ENCODE data around the gene ZFYVE16. TPM values are rescaled to one million over a fixed set of nuclear protein-coding genes. Genes with fewer than 3 reads are reported as not detected.

ZFYVE16 gene
- total and polyA plus RNA-seq, 10 of the 15 experiments (the other 5 are each of a cell fraction or from before 2014, with no cell fraction given): 2.9 to 11.2 (median 7.8) TPM

DNA sequence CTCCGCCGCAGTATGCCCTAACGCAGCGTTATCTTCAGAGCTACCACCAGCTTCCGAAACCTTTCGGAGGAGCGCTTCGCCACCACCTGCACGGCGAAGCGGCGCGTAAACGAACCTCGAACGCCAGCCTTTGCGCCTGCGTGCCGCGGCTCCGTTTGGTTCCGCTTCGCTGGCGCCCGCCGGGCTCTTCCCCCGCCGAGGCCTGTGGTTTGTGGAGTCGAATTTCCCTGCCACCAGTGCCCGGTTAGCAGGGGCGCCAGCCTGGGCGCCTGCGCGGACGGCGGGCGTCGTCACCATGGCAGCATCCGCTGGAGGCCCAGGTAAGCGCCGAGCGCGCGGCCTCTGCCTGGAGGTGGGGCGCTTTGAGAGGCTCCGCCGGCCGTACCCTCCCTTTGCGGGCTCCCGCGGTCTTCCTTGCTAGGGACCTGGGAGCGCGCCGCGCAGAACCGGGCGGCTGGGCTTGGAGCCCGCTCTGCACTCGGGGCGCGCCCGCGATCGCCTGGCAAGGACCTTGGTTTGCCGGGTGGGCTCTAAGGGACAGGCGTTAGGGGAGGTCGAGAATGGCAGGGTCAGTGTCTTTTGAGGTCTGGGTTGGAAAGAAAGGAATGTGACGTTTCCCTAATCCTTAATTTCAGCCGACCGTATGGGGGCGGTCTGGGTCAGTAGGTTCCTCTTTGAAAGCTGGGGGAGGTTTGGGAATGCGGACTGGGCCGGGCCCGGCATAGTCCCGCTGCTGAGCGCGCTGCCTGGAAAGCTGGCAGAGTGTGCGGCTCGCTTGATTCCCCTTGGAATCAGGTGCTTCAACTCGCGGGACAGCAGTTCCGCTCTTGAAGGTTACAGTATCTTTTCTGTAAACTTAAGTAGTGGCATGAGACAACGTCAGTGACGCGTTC lies 80.2 kb downstream of the ZFYVE16 start, which contains the start of gene FAM151B (continued):
- TF ChIP-seq ESRRA (IDR thresholded peaks at IDR 0.05; ENCODE audit: low read length) (no peak), PAX8 (IDR thresholded peaks at IDR 0.05) (no peak), IKZF1 (conservative IDR thresholded peaks at IDR 0.05) (peak; percentile 71)

DNA sequence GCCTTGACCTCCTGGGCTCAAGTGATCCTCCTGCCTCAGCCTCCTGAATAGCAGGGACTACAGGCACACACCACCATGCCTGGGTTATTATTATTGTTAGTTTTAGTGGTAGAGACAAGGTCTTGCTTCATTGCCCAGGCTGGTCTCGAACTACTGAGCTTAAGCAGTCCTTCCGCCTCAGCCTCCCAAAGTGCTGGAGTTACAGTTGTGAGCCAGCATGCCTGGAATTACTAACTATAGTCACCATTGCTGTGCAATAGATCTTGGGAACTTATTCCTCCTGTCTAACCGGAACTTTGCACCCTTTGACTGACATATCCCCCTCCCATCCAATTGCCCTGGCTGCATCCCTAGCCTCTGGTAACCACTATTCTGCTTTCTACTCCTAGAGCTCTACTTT lies 83.4 kb downstream of the ZFYVE16 start:
- Histone ChIP-seq H3K9ac (ENCODE audit: control insufficient read depth, insufficient read depth, low read length) (no peak overlapping the region), H3K36me3 (ENCODE audit: control insufficient read depth in 2 of 2, insufficient read depth in 2 of 2, low read length in 1 of 2) (no peaks in the 10 kb centered on the region), H3K9me3 (replicated peaks; ENCODE audit: control insufficient read depth, insufficient read depth, low read length) (no peaks in the 10 kb centered on the region), H3K27me3 (replicated peaks in 1 of 2; ENCODE audit: control insufficient read depth in 2 of 2, insufficient read depth in 2 of 2, low read length in 1 of 2) (no peaks in the 10 kb centered on the region), H3K27ac (ENCODE audit: control insufficient read depth, insufficient read depth) (no peak overlapping the region), H3K4me2 (ENCODE audit: control insufficient read depth, insufficient read depth) (no peak overlapping the region), H4K20me1 (ENCODE audit: control insufficient read depth, insufficient read depth) (no peaks in the 10 kb centered on the region), H3K4me3 (no peak overlapping the region), H3K79me2 (ENCODE audit: control insufficient read depth, insufficient read depth, low read length) (no peaks in the 10 kb centered on the region), H2AFZ (ENCODE audit: control insufficient read depth, low read depth, low read length) (no peak overlapping the region), H3K4me1 (ENCODE audit: control insufficient read depth, insufficient read depth, low read length) (peaks cover 4% of the 10 kb centered on the region; the same call in 1 of the 2 replicates)
- ChIA-PET CTCF (interaction anchor here (2.2 kb wide), 1 partner anchor 11 kb away, joined by 14 read pairs; no protein-coding TSS in a partner anchor), RAD21 (ENCODE audit: unreplicated experiment) (no interaction called here), SMC1A (ENCODE audit: uncharacterized antibody, unreplicated experiment) (no interaction called here), POLR2A (no interaction called here)
- no peak for ATAC-seq
- in situ Hi-C loops (cut with MboI) (no loop called here), intact Hi-C loops (cut with micrococcal nuclease; ENCODE audit: unreplicated experiment) (no loop called here)
- BruUV-seq (replicated peaks): no TSS peak
- no peak for FAIRE-seq
- no peak for DNase-seq (ENCODE audit: low read depth, low spot score)
- WGBS (ENCODE audit: insufficient coverage, insufficient replicate concordance, low lambda C conversion rate, missing lambda C conversion rate): 65% methylated on average over 3 of the region's 3 CpGs
- TF ChIP-seq YBX1 (IDR thresholded peaks at IDR 0.05) (no peak), ZNF274 (IDR thresholded peaks at IDR 0.05; ENCODE audit: insufficient read depth, insufficient read length) (no peak), NRF1 (conservative IDR thresholded peaks at IDR 0.05; ENCODE audit: low read depth, low read length) (no peak), HCFC1 (IDR thresholded peaks at IDR 0.05; ENCODE audit: low read length) (no peak), IKZF1 (conservative IDR thresholded peaks at IDR 0.05) (no peak), TCF7 (IDR thresholded peaks at IDR 0.05; ENCODE audit: borderline replicate concordance) (no peak), MEF2A (IDR thresholded peaks at IDR 0.05; ENCODE audit: insufficient read depth, low read depth, low read length) (no peak), IKZF2 (IDR thresholded peaks at IDR 0.05) (no peak), TAF1 (IDR thresholded peaks at IDR 0.05; ENCODE audit: borderline replicate concordance, low read depth, low read length) (no peak), FOXK2 (IDR thresholded peaks at IDR 0.05) (no peak)
- TF ChIP-seq, protein P1, sequence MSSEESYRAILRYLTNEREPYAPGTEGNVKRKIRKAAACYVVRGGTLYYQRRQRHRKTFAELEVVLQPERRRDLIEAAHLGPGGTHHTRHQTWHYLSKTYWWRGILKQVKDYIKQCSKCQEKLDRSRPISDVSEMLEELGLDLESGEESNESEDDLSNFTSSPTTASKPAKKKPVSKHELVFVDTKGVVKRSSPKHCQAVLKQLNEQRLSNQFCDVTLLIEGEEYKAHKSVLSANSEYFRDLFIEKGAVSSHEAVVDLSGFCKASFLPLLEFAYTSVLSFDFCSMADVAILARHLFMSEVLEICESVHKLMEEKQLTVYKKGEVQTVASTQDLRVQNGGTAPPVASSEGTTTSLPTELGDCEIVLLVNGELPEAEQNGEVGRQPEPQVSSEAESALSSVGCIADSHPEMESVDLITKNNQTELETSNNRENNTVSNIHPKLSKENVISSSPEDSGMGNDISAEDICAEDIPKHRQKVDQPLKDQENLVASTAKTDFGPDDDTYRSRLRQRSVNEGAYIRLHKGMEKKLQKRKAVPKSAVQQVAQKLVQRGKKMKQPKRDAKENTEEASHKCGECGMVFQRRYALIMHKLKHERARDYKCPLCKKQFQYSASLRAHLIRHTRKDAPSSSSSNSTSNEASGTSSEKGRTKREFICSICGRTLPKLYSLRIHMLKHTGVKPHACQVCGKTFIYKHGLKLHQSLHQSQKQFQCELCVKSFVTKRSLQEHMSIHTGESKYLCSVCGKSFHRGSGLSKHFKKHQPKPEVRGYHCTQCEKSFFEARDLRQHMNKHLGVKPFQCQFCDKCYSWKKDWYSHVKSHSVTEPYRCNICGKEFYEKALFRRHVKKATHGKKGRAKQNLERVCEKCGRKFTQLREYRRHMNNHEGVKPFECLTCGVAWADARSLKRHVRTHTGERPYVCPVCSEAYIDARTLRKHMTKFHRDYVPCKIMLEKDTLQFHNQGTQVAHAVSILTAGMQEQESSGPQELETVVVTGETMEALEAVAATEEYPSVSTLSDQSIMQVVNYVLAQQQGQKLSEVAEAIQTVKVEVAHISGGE (CRISPR knock-in tag; IDR thresholded peaks at IDR 0.05): no peak
- TF ChIP-seq, protein P2, sequence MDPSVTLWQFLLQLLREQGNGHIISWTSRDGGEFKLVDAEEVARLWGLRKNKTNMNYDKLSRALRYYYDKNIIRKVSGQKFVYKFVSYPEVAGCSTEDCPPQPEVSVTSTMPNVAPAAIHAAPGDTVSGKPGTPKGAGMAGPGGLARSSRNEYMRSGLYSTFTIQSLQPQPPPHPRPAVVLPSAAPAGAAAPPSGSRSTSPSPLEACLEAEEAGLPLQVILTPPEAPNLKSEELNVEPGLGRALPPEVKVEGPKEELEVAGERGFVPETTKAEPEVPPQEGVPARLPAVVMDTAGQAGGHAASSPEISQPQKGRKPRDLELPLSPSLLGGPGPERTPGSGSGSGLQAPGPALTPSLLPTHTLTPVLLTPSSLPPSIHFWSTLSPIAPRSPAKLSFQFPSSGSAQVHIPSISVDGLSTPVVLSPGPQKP (IDR thresholded peaks at IDR 0.05; ENCODE audit: low read depth, low read length): no peak
- TF ChIP-seq, protein P3, sequence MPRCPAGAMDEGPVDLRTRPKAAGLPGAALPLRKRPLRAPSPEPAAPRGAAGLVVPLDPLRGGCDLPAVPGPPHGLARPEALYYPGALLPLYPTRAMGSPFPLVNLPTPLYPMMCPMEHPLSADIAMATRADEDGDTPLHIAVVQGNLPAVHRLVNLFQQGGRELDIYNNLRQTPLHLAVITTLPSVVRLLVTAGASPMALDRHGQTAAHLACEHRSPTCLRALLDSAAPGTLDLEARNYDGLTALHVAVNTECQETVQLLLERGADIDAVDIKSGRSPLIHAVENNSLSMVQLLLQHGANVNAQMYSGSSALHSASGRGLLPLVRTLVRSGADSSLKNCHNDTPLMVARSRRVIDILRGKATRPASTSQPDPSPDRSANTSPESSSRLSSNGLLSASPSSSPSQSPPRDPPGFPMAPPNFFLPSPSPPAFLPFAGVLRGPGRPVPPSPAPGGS (IDR thresholded peaks at IDR 0.05; ENCODE audit: borderline replicate concordance, insufficient read depth, low read depth, low read length, poor library complexity, severe bottlenecking): no peak
- TF ChIP-seq, protein P4, sequence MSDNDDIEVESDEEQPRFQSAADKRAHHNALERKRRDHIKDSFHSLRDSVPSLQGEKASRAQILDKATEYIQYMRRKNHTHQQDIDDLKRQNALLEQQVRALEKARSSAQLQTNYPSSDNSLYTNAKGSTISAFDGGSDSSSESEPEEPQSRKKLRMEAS (IDR thresholded peaks at IDR 0.05; ENCODE audit: low read depth, low read length): no peak
